GM19238 (cell line): ENCODE measurements around the gene TOX3.

ENCODE experiments used
- DNase-seq: peaks from one replicate; pipeline ENCODE4 v3.0.0; 2011; ENCODE audit warnings: low spot score; ENCODE audit not compliant: insufficient read length

The TOX3 gene

DNA sequence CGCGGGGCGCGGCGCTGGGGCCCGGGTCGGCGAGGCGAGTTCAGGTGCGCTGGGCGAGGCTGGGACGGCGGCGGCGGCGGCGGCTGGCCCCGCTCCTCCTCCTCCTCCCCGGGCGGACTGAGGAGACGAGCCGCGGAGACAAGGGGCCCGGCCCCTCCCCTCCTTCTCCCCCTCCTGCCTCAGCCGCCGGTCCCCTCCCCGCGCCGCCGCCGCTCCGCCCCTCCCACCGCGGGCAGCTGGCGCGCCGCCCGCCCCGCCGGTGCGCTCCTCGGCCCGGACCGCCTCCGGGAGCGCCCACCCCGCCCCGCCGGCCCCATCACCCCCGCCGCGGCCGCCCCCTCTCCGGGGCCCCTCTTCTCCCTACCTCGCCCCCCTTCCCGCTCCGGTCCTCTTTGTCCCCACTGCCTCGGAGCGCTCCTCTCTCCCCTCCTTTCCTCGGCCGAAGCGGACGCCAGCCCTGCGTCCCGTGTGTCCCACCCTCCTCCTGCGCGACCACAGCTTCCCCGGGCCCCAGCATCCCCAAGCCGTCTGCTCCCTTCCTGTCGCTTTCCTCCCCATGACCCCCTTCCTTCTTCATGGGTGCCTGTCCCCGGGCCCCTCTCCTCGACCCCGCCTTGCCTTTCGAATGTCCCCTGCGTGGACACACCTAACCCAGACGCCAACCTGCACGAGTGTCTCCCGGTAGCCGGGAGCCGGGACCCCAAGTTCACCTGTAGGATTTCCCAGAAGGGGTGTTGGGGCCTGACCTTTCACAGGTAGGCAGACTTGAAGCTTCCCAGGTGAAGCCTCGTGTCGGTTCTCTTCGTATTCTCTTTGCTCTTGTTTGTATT lies at the start of gene TOX3:
Gene TOX3, minus strand, starts transcription at position 140 of the 830 bp plus-strand sequence. CDS start 420 bp downstream, outside the sequence.
- DNase-seq: no peak

DNA sequence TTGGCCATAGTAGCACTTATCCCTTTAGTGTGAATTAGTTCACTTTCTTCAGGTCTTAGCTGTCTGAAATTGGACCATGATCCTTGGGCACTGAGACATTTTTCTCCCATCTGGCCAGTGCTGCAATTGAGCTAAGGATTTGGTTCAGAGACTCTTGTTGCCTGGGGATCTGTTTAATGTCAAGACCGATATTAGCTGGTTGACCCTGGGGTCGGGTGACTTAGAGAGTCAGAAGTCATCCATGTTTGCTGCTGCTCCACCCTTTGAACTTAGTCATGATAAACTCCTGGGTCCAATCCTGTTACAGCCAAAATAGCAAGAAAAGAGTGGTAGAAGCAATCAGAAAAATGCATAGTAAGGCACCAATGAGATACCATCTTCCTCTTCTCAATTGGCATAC lies 45.8 kb upstream of the TOX3 start:
- DNase-seq: no peak

GRCh38 chr16:52591934-52592592 lies 45.1 kb upstream of the TOX3 start:
- DNase-seq: no peak

DNA sequence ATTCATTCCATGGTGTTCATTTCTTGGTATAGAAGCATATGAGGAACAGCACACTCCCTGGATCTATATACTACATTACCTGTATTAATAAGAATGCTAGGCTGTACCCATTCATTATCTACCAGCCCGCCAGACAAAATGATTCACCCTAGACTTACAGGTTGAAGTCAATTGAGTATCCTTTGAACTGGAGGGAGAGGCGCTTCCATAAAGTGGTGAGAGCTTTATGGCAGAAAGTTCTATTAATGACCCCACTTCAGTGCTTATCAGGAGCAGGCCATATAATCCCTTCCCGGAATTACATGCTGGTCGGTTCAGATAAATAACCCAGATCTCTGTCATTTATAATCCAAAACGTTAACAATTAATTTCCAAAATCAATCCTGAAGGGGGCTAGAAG lies 44.5 kb upstream of the TOX3 start:
- no peak for DNase-seq

- DNase-seq: no peak
These were observed 39.2 kb upstream of the TOX3 start for GRCh38 chr16:52586159-52586558.

GRCh38 chr16:52584354-52585320 lies 37.7 kb upstream of the TOX3 start:
- DNase-seq: no peak

GRCh38 chr16:52581530-52581929 lies 34.6 kb upstream of the TOX3 start:
- no peak for DNase-seq

GRCh38 chr16:52580488-52580887 lies 33.5 kb upstream of the TOX3 start:
- DNase-seq: no peak

GRCh38 chr16:52578829-52579498 lies 32.0 kb upstream of the TOX3 start:
- DNase-seq: no peak

GRCh38 chr16:52578007-52578828 lies 31.3 kb upstream of the TOX3 start:
- no peak for DNase-seq

DNA sequence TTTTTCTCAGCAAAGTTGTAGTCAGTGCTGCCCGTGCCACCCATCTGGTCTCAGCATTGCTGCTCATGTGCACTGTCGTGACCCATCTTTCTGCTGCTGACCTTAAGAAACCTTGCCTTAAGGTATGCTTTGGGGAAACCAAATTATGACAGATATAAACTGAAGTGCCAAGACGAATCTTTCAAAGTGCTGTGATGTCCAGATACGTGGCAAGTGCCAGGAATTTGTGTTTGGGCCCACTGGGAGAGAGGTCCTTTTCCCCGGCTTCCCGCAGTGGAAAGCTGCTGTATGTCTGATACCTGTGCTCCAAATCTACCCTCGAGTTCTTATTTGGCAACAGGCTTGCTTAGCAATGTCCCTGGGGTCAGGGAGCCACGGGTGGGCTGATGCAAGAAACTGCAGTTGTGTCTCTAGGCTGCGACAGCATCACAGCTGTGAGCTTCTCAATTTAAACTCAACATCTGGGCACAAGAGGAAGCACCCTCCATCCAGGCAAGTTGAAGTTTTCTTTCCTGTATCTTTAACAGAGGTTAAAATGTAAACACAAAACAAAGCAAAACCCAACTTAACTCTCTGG lies 30.3 kb upstream of the TOX3 start:
- DNase-seq: no peak

- DNase-seq: peak; percentile 2
These were observed 26.7 kb upstream of the TOX3 start for GRCh38 chr16:52573365-52574299.

GRCh38 chr16:52572656-52573055 lies 25.7 kb upstream of the TOX3 start:
- DNase-seq: no peak

DNA sequence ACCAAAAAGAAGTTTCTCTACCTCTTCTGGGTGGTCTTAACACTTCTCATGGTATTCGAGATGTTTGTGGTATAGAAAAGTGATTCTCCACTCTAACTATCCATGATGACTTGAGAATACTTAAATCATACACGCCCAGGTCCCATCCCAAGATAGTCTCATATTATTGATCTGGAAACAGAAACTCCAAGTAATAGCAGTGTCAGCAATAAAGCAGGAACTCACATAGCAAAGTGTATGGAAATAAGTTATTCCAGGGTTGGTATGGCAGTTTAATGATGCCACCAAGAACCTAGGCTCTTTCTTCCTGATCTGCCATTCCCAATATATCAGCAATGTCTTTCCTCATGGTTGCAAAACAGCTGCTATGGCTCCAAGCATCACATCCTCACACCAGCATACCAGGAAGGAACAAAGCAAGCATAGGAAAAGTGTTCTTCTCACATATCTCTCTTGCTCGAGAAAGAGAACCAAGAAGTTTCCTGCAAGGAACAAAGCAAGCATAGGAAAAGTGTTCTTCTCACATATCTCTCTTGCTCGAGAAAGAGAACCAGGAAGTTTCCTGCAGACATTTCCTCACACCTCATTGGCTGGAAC lies 23.6 kb upstream of the TOX3 start:
- DNase-seq: no peak

DNA sequence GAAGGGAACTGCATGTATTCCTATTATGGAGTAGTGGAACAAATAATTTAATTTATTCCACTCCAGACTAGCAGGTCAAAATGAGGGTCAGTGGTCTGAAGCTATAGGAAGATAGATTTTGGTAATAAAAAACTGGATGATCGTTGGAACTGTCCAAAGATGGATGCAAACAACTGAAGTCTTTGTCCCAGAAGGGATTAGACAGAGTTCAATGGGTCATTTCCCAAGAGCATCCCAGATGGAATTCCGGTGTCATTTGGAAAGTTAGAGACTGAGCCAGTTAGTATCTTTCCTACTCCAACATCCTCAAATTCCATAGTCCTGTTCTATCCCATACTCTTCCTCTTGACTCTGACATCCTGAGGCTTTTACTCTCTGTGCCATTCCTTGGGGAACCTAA lies 22.8 kb upstream of the TOX3 start:
- DNase-seq: no peak

DNA sequence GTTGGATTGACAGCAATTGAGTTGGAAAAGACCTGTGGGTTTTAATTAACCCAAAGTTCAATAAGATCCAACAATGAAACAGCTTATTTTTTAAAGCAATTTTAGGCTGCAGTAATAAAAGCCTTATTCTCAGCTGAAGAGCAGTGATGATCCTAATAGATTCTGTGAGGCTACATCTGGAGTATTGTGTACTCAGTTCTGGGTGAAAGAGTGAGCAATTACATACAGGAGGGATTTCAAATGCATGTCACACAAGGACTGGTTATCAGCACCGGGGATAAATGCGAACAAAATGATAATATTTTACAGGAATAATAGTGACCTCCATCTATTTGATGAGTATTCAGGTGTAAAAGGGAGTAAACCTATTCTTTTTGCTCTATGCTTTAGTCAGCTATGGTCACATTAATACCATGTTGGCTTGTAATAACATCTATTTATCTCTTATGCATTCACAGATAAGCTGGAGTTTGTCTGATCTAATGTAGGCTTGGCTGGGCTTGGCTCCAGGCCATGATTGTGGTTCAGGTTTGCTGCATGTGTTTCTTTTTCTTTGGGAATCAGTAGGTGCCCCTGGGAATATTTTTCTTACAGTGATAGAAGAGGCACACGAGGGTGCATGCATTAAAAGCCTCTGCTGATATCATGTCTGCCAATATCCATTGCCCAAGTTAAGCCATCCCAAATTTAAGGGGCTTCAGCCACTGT lies 22.2 kb upstream of the TOX3 start:
- no peak for DNase-seq

- no peak for DNase-seq
These were observed 21.6 kb upstream of the TOX3 start for GRCh38 chr16:52568495-52568894.

- no peak for DNase-seq
These were observed 20.2 kb upstream of the TOX3 start for GRCh38 chr16:52567193-52567592.
